GM20000 (cell line): Measurements from ENCODE around the gene TMEM130.
"Not testable (repeated sequence)": the region's sequence is repeated elsewhere in the genome, so short reads cannot be mapped to it uniquely, and the experiment has no call there.

ENCODE experiments used
- DNase-seq: peaks from one replicate; pipeline ENCODE4 v3.0.0; 2012; ENCODE audit warnings: low spot score
- CTCF ChIP-seq: IDR thresholded peaks from 2 replicates; pipeline ENCODE4 v1.5.1; 2012; ENCODE audit warnings: mild to moderate bottlenecking, control low read depth; ENCODE audit errors: extremely low read depth, missing control alignments

TMEM130 gene

DNA sequence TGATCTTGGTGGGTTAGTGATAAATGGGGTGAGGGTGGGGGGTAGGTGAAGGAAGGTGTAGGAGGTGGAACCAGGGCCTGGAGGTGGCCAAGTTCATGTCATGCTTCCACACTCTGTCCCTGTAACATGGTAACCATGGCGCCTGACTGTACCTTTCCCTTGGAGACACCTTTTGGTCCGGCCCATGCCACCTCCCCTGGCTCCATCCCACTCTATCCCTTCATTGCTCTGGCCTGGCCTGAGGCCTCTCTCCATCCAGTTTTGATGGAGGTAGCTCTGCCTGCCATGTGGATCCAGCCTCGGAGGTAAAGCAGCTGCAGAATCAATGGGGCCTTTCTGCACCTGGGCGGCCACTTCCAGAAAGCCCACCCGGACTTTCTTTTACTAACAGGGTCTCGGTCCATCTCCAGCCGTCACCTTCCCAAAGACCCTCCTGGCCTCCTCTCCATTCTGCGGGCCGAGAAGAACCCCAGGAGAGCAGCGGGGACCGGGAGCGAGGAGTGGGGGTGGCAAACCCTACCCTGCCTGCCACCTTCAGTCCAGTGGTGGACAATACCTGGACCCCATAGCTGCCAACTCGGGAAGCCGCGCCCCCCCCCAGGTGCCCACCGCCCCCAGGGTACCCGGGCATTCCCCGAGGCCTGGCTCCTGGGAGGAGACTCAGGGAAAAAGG, 8.0 kb upstream of the TMEM130 start:
- no peak for DNase-seq
- TF ChIP-seq CTCF = no peak

- no peak for TF ChIP-seq CTCF
- no peak for DNase-seq
Observed at GRCh38 chr7:98877146-98877545, 7.3 kb upstream of the TMEM130 start.

DNA sequence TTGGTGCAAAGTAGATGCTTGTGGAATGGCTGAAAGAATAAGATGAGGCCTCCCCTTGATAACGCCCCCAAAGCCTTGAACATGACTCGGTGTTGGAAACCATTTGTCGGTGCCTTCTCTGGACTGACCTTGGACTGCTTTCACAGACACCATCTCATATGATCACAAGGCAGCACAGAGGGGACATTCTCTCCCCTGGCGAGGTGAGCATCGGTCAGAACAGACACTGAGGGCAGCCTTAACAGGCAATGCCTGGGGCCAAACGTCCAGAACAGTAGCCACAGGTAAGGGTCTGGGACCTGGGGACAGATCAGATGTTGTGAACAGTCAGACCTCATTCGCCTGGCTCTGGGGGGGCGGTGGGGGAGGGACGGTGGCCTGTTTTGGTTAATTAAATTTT, 5.7 kb upstream of the TMEM130 start:
- no peak for DNase-seq
- TF ChIP-seq CTCF = no peak

DNA sequence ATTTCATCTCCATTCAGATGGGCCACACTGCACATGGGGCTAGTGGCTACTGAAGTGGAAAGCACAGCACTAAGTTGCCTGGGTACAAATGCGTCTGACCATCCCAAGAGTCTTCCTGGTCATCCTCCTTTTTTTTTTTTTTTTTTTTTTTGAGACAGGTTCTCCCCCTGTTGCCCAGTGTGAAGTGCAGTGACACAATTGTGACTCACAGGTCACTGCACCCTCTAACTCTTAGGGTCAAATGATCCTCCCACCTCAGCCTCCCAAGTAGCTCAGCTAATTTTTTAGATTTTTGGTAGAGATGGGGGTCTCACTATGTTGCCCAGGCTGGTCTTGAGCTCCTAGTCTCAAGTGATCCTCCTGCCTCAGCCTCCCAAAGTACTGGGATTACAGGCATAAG, 5.1 kb upstream of the TMEM130 start:
- TF ChIP-seq CTCF = no peak
- no peak for DNase-seq

DNA sequence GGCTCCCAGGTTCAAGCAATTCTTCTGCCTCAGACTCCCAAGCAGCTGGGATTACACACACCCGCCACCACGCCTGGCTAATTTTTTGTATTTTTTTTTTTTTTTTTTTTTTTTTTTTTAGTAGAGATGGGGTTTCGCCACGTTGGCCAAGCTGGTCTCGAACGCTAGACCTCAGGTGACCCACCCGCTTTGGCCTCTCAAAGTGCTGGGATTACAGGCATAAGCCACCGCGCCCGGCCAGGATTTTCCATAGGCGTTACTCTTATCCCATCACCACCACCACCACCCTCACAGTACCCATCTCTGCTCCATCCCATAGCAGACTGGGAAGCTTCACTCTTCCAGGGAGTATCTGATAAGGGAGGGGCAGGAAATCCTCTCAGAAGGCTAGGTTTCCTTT, 3.8 kb upstream of the TMEM130 start:
- not testable (repeated sequence) for DNase-seq

GRCh38 chr7:98872328-98872924, 2.6 kb upstream of the TMEM130 start:
- TF ChIP-seq CTCF = peak; percentile 14
- DNase-seq = no peak

GRCh38 chr7:98870807-98871491, 1.1 kb upstream of the TMEM130 start:
- no peak for DNase-seq
- no peak for TF ChIP-seq CTCF
